C1 segment of cervical spinal cord (tissue), 14 donors: ENCODE data around the gene TOMM20L.

Source experiments
- DNase-seq, 14 donors: peaks; one replicate each; lab custom pipeline; 2025; lab: John Stamatoyannopoulos, UW

TOMM20L gene

DNA sequence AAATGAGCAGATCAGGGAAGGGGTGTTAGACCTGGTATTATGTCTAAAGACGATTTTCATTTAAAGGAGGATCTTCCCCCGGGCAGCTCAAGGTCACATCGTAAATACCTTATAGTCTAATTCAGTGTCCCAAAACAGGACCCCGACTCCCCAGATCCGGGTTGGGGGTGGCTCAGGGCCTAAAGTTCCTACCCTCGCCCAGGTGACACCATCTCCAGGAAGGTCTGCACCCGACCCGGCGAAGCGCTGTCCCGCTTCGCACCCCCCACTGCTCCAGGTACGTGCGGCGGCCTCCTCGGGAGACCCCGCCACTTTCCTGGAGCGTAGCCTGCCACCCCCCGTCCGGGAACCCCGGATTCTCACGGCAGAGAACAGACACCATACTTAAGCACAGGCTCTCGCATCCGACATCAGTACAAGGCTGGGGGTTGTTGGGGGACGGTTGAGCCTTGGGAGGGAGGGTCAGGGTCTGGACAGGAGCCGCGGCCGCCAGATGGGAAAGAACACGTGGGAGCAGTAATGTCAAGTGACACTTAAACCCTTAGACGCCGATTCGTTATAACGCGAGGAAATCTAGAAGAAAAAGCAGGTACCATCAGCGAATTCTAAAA is 31.0 kb downstream of the TOMM20L start:
- DNase-seq, result peak in 12 of 14 donors; percentile 31 to 80 (median 65)

DNA sequence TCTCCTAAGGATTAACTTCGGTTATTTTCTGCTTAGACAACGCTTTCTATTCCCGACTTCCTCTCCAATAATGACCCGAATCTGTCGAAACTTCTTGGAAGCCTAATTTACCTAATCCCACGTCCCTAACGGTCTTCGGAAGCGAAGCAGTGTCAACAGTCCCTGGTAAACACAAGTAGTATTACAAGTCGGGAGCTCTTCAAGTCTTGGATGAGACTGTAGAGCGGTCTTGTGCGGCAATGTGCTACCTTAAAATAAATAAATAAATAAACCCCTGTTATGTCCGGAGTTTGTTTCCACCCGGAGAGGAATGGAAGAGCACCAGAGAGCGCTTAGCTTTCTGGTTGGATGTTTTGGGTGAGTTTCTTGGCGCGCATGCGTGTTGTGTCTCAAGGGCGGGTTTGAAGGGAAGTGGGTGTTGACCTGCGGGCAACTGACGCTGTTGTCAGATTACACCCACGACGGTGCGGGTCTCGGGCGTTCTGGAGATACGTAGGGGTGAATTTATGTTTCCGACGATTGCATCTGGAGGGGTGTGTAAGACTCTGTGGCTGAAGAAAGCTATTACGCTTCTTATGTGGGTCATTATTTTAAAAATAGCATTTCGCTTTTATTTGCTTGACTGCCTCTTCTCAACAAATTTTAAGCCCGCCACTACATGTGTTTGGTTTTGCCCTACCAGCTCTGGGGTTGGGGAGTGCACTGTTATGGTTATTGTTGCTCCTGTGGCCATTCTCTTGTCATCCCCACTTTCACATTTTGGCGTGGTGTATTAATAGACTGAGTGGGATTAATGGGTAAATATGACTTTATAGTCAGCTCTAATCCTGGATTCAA is 31.8 kb downstream of the TOMM20L start, which contains the start of the genes KIAA0586 and TIMM9:
TSS of gene KIAA0586 (plus strand) at position 439 of the 837 bp plus-strand sequence. CDS start 546 bp downstream, outside the sequence.
TSS of gene TIMM9 (minus strand) at position 251 of the 837 bp plus-strand sequence. CDS start 15,586 bp downstream, outside the sequence.
- peak; percentile 41 to 93 (median 88) for DNase-seq

DNA sequence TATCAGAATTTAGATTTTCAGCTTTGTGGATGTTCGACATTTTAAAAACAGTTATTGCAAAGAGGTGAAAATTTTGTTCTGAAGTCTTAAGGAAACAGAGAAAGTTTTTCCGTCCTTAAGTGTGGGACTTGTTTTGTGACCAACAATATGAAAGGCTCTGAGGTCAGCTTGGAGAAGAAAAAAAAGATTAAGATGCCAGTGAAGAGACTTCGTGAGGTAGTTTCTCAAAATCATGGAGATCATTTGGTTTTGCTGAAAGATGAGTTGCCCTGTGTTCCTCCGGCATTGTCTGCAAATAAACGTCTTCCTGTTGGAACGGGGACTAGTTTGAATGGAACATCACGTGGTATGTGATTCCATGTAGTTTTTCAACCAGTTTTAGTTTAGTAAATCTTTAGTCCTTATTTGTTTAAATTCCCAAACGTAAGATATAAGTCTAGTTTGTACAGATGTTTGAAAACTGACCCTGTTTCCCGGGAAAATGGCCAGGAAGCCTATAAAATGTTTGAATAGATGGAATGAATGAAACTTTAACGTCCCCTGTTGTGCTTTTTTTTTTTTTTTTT is 32.5 kb downstream of the TOMM20L start:
- peak in 2 of 14 donors; percentile 2 to 46 for DNase-seq

DNA sequence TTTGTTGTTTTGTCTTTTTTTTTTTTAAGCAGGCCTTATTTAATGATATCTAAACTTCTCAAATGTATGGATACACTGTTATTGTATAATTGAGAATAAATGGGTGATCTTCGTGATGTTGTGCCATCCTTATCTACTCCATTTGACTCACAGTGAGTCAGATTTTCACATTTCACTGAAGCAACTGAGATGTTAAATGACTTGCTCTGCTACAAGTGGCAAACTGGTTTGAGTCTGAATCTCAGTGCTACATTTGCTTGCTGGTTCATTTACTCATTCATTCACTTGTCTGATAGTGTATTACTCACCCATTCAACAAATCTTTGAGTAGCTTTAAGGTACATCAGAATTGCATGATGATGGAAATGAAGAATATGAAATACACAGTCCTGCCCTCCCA is 34.4 kb downstream of the TOMM20L start:
- DNase-seq, result no peak

DNA sequence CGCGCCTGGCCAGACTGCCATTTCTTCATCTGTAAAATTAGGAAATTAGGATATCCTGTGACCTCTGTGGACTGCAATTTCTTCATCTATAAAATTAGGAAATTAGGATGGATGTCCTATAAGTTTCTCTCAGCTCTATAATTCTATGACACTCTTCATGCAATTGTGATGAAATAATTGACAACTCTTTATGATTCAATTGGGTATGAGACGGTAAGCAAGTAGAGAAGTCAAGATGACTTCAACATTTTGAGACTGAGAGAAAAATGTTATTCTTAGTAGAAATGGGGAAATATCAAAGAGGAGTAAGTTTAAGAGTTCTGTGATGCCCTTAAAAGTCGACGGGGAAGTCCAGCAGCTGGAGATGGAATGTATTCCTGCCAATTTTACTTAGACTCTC is 43.7 kb downstream of the TOMM20L start:
- DNase-seq, result no peak

DNA sequence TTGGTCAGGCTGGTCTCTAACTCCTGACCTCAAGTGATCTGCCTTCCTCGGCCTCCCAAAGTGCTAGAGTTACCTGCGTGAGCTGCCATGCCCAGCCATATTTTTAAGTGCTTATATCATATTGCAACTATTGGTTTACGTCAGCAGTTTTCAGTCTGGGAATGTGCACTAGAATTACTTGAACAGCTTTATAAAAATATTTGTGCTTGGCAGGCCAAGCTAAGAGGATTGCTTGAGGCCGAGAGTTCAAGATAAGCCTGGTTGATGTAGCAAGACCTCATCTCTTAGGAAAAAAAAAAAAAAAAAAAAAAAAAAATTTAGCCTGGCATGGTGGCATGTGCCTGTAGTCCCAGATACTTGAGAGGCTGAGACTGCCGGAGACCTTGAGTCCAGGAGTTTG is 48.9 kb downstream of the TOMM20L start:
- no peak for DNase-seq

DNA sequence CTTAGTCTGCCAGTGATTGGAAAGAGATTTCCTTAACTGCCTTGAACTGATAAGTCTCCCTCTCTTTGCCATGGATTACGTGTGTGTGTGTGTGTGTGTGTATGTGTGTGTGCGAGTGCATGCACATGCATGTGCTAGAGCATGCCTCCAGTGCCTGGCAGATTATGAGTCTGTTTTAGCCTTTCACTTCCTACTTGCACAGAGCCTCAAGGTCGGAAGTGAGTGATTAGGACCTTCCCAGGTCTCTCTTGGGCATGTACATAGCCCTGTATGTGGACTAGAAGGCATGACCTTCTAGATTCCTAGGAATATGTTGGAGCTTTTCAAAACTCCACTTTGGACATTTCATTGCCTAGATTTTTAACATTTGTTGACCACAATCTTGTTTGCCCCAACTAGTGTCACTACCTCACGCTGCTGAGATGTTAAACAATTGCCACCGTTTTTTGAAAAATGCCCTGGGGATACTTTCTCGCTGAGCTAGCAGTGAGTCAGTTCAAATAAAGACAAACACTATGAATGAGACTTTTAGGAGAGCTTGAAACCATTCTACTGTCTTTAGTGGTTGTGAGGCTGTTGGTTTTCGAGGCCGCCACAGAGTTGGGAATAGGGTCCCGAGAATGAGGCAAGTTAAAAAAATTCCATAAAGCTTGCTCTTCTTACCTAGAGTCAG is 60.0 kb downstream of the TOMM20L start:
- DNase-seq, result no peak
